ENCODE data around the gene AAK1.

AAK1 gene

GRCh38 chr2:69529480-69529879 is 114.1 kb downstream of the AAK1 start:
- no peak for DNase-seq (ENCODE audit: low read depth, low spot score)
- no peak overlapping the region for H3K27ac ChIP-seq (ENCODE audit: low read length)
- H3K27me3 ChIP-seq (ENCODE audit: control insufficient read depth, insufficient read depth, low read length) = no peaks in the 10 kb centered on the region
- peaks cover 2% of the 10 kb centered on the region; the same call in 1 of the 2 replicates for H3K4me1 ChIP-seq (ENCODE audit: control insufficient read depth, insufficient read depth, low read length)
- WGBS (ENCODE audit: insufficient coverage, insufficient read length) = no CpG with 5 or more reads among the region's 2 CpGs
- H3K9me3 ChIP-seq (ENCODE audit: control insufficient read depth, insufficient read depth, low read length) = no peaks in the 10 kb centered on the region
- no peak overlapping the region for H3K4me3 ChIP-seq (ENCODE audit: low read length)
- H3K36me3 ChIP-seq (ENCODE audit: control insufficient read depth, insufficient read depth, low read length) = no peaks in the 10 kb centered on the region

GRCh38 chr2:69525261-69525660 is 118.3 kb downstream of the AAK1 start:
- peaks cover 2% of the 10 kb centered on the region; the same call in 1 of the 2 replicates for H3K4me1 ChIP-seq (ENCODE audit: control insufficient read depth, insufficient read depth, low read length)
- no peak overlapping the region for H3K4me3 ChIP-seq (ENCODE audit: low read length)
- no peaks in the 10 kb centered on the region for H3K9me3 ChIP-seq (ENCODE audit: control insufficient read depth, insufficient read depth, low read length)
- no CpG with 5 or more reads among the region's 3 CpGs for WGBS (ENCODE audit: insufficient coverage, insufficient read length)
- peaks cover 2% of the 10 kb centered on the region; the same call in 1 of the 2 replicates for H3K36me3 ChIP-seq (ENCODE audit: control insufficient read depth, insufficient read depth, low read length)
- DNase-seq (ENCODE audit: low read depth, low spot score) = no peak
- H3K27ac ChIP-seq (ENCODE audit: low read length) = no peak overlapping the region
- H3K27me3 ChIP-seq (ENCODE audit: control insufficient read depth, insufficient read depth, low read length) = no peaks in the 10 kb centered on the region

- no peaks in the 10 kb centered on the region for H3K27me3 ChIP-seq (ENCODE audit: control insufficient read depth, insufficient read depth, low read length)
- H3K9me3 ChIP-seq (ENCODE audit: control insufficient read depth, insufficient read depth, low read length) = no peaks in the 10 kb centered on the region
- peaks cover 2% of the 10 kb centered on the region; the same call in 1 of the 2 replicates for H3K36me3 ChIP-seq (ENCODE audit: control insufficient read depth, insufficient read depth, low read length)
- peaks cover 2% of the 10 kb centered on the region; the same call in 1 of the 2 replicates for H3K4me1 ChIP-seq (ENCODE audit: control insufficient read depth, insufficient read depth, low read length)
- H3K27ac ChIP-seq (ENCODE audit: low read length) = no peak overlapping the region
- no CpG with 5 or more reads among the region's 1 CpG for WGBS (ENCODE audit: insufficient coverage, insufficient read length)
- no peak for DNase-seq (ENCODE audit: low read depth, low spot score)
- no peak overlapping the region for H3K4me3 ChIP-seq (ENCODE audit: low read length)
Observed at GRCh38 chr2:69524799-69525198, 118.7 kb downstream of the AAK1 start.

GRCh38 chr2:69521747-69522146 is 121.8 kb downstream of the AAK1 start:
- DNase-seq (ENCODE audit: low read depth, low spot score) = no peak
- peaks cover 2% of the 10 kb centered on the region; the same call in 1 of the 2 replicates for H3K36me3 ChIP-seq (ENCODE audit: control insufficient read depth, insufficient read depth, low read length)
- H3K27me3 ChIP-seq (ENCODE audit: control insufficient read depth, insufficient read depth, low read length) = no peaks in the 10 kb centered on the region
- H3K4me3 ChIP-seq (ENCODE audit: low read length) = no peak overlapping the region
- no peaks in the 10 kb centered on the region for H3K9me3 ChIP-seq (ENCODE audit: control insufficient read depth, insufficient read depth, low read length)
- no peak overlapping the region for H3K27ac ChIP-seq (ENCODE audit: low read length)
- no CpG with 5 or more reads among the region's 2 CpGs for WGBS (ENCODE audit: insufficient coverage, insufficient read length)
- H3K4me1 ChIP-seq (ENCODE audit: control insufficient read depth, insufficient read depth, low read length) = peaks cover 2% of the 10 kb centered on the region; the same call in 1 of the 2 replicates

- WGBS (ENCODE audit: insufficient coverage, insufficient read length) = no CpG with 5 or more reads among the region's 6 CpGs
Observed at GRCh38 chr2:69518841-69519240, 124.7 kb downstream of the AAK1 start.

GRCh38 chr2:69517410-69517809 is 126.1 kb downstream of the AAK1 start:
- Histone ChIP-seq H3K4me3 (ENCODE audit: low read length) (no peak overlapping the region), H3K27me3 (ENCODE audit: control insufficient read depth, insufficient read depth, low read length) (no peaks in the 10 kb centered on the region), H3K27ac (ENCODE audit: low read length) (no peak overlapping the region), H3K4me1 (ENCODE audit: control insufficient read depth, insufficient read depth, low read length) (no peaks in the 10 kb centered on the region), H3K36me3 (ENCODE audit: control insufficient read depth, insufficient read depth, low read length) (0 out of 2 replicates have a peak, but pooled peaks cover 8% of the 10 kb centered on the region), H3K9me3 (ENCODE audit: control insufficient read depth, insufficient read depth, low read length) (no peaks in the 10 kb centered on the region)
- DNase-seq (ENCODE audit: low read depth, low spot score) = no peak
- no CpG with 5 or more reads among the region's 7 CpGs for WGBS (ENCODE audit: insufficient coverage, insufficient read length)

More at GRCh38 chr2:69518841-69519240, 124.7 kb downstream of the AAK1 start:
- Histone ChIP-seq H3K4me3 (ENCODE audit: low read length) (no peak overlapping the region), H3K27ac (ENCODE audit: low read length) (no peak overlapping the region), H3K36me3 (ENCODE audit: control insufficient read depth, insufficient read depth, low read length) (0 out of 2 replicates have a peak, but pooled peaks cover 7% of the 10 kb centered on the region), H3K4me1 (ENCODE audit: control insufficient read depth, insufficient read depth, low read length) (no peaks in the 10 kb centered on the region), H3K9me3 (ENCODE audit: control insufficient read depth, insufficient read depth, low read length) (no peaks in the 10 kb centered on the region), H3K27me3 (ENCODE audit: control insufficient read depth, insufficient read depth, low read length) (no peaks in the 10 kb centered on the region)
- DNase-seq (ENCODE audit: low read depth, low spot score) = no peak

- no peak for DNase-seq (ENCODE audit: low read depth, low spot score)
- H3K36me3 ChIP-seq (ENCODE audit: control insufficient read depth, insufficient read depth, low read length) = 0 out of 2 replicates have a peak, but pooled peaks cover 8% of the 10 kb centered on the region
- WGBS (ENCODE audit: insufficient coverage, insufficient read length) = no CpG with 5 or more reads among the region's 1 CpG
Observed at GRCh38 chr2:69514819-69515218, 128.7 kb downstream of the AAK1 start.

GRCh38 chr2:69514406-69514805 is 129.1 kb downstream of the AAK1 start:
- no peak for DNase-seq (ENCODE audit: low read depth, low spot score)
- Histone ChIP-seq H3K4me3 (ENCODE audit: low read length) (no peak overlapping the region), H3K27me3 (ENCODE audit: control insufficient read depth, insufficient read depth, low read length) (no peaks in the 10 kb centered on the region), H3K9me3 (ENCODE audit: control insufficient read depth, insufficient read depth, low read length) (no peaks in the 10 kb centered on the region), H3K27ac (ENCODE audit: low read length) (no peak overlapping the region), H3K36me3 (ENCODE audit: control insufficient read depth, insufficient read depth, low read length) (0 out of 2 replicates have a peak, but pooled peaks cover 8% of the 10 kb centered on the region), H3K4me1 (ENCODE audit: control insufficient read depth, insufficient read depth, low read length) (no peaks in the 10 kb centered on the region)
- WGBS (ENCODE audit: insufficient coverage, insufficient read length) = no CpG with 5 or more reads among the region's 2 CpGs

More at GRCh38 chr2:69514819-69515218, 128.7 kb downstream of the AAK1 start:
- Histone ChIP-seq H3K4me3 (ENCODE audit: low read length) (no peak overlapping the region), H3K4me1 (ENCODE audit: control insufficient read depth, insufficient read depth, low read length) (no peaks in the 10 kb centered on the region), H3K27ac (ENCODE audit: low read length) (no peak overlapping the region), H3K27me3 (ENCODE audit: control insufficient read depth, insufficient read depth, low read length) (no peaks in the 10 kb centered on the region), H3K9me3 (ENCODE audit: control insufficient read depth, insufficient read depth, low read length) (no peaks in the 10 kb centered on the region)

- Histone ChIP-seq H3K4me3 (ENCODE audit: low read length) (no peak overlapping the region), H3K27ac (ENCODE audit: low read length) (no peak overlapping the region), H3K9me3 (ENCODE audit: control insufficient read depth, insufficient read depth, low read length) (no peaks in the 10 kb centered on the region), H3K36me3 (ENCODE audit: control insufficient read depth, insufficient read depth, low read length) (0 out of 2 replicates have a peak, but pooled peaks cover 8% of the 10 kb centered on the region), H3K27me3 (ENCODE audit: control insufficient read depth, insufficient read depth, low read length) (no peaks in the 10 kb centered on the region), H3K4me1 (ENCODE audit: control insufficient read depth, insufficient read depth, low read length) (no peaks in the 10 kb centered on the region)
- no peak for DNase-seq (ENCODE audit: low read depth, low spot score)
- no CpG with 5 or more reads among the region's 3 CpGs for WGBS (ENCODE audit: insufficient coverage, insufficient read length)
Observed at GRCh38 chr2:69512446-69512845, 131.1 kb downstream of the AAK1 start.

GRCh38 chr2:69510204-69510603 is 133.3 kb downstream of the AAK1 start:
- Histone ChIP-seq H3K36me3 (ENCODE audit: control insufficient read depth, insufficient read depth, low read length) (0 out of 2 replicates have a peak, but pooled peaks cover 8% of the 10 kb centered on the region), H3K4me3 (ENCODE audit: low read length) (no peak overlapping the region), H3K27ac (ENCODE audit: low read length) (no peak overlapping the region), H3K4me1 (ENCODE audit: control insufficient read depth, insufficient read depth, low read length) (no peaks in the 10 kb centered on the region), H3K27me3 (ENCODE audit: control insufficient read depth, insufficient read depth, low read length) (0 out of 2 replicates have a peak, but pooled peaks cover 1% of the 10 kb centered on the region), H3K9me3 (ENCODE audit: control insufficient read depth, insufficient read depth, low read length) (no peaks in the 10 kb centered on the region)
- no CpG with 5 or more reads among the region's 2 CpGs for WGBS (ENCODE audit: insufficient coverage, insufficient read length)
- no peak for DNase-seq (ENCODE audit: low read depth, low spot score)

- H3K4me1 ChIP-seq (ENCODE audit: control insufficient read depth, insufficient read depth, low read length) = no peaks in the 10 kb centered on the region
- no peak overlapping the region for H3K4me3 ChIP-seq (ENCODE audit: low read length)
- H3K9me3 ChIP-seq (ENCODE audit: control insufficient read depth, insufficient read depth, low read length) = no peaks in the 10 kb centered on the region
- H3K27me3 ChIP-seq (ENCODE audit: control insufficient read depth, insufficient read depth, low read length) = 0 out of 2 replicates have a peak, but pooled peaks cover 1% of the 10 kb centered on the region
- DNase-seq (ENCODE audit: low read depth, low spot score) = no peak
- H3K36me3 ChIP-seq (ENCODE audit: control insufficient read depth, insufficient read depth, low read length) = 0 out of 2 replicates have a peak, but pooled peaks cover 8% of the 10 kb centered on the region
- H3K27ac ChIP-seq (ENCODE audit: low read length) = no peak overlapping the region
- WGBS (ENCODE audit: insufficient coverage, insufficient read length) = no CpG with 5 or more reads among the region's 7 CpGs
Observed at GRCh38 chr2:69509750-69510140, 133.8 kb downstream of the AAK1 start.

Measured in iPS DF 6.9 (cell line).